Activated CD4-positive, alpha-beta memory T cell treated with anti-CD3 and anti-CD28 coated beads for 36 hours (primary cell): Measurements from ENCODE around the gene SPACA5. TPM values are rescaled to one million over a fixed set of nuclear protein-coding genes. Genes with fewer than 3 reads are reported as not detected.
"Not testable (repeated sequence)": the region's sequence is repeated elsewhere in the genome, so short reads cannot be mapped to it uniquely, and the experiment has no call there.

Experiments
- CTCF ChIA-PET: fragments of 350-600 bp; sonication (Branson Sonifier 250); formaldehyde crosslinking; loops from one replicate; lab custom pipeline; 2021; ENCODE audit warnings: antibody characterized with exemption, inconsistent platforms; lab: Charles Lee
- POLR2A ChIA-PET: fragments of 350-600 bp; sonication (Branson Sonifier 250); formaldehyde crosslinking; loops from one replicate; lab custom pipeline; 2021; ENCODE audit warnings: antibody characterized with exemption; lab: Charles Lee
- DNase-seq: peaks from one replicate; pipeline ENCODE4 v3.0.0-alpha.2; 2020
- H3K27ac Mint-ChIP-seq: one replicate; pipeline ENCODE4 v1.8.0; 2021; ENCODE audit warnings: mixed read lengths
- H3K27me3 Mint-ChIP-seq: one replicate; pipeline ENCODE4 v1.8.0; 2021; ENCODE audit warnings: mixed read lengths
- H3K36me3 Mint-ChIP-seq: one replicate; pipeline ENCODE4 v1.8.0; 2021; ENCODE audit warnings: mixed read lengths
- H3K4me1 Mint-ChIP-seq: one replicate; pipeline ENCODE4 v1.8.0; 2021; ENCODE audit warnings: low read depth, mixed read lengths
- H3K4me3 Mint-ChIP-seq: one replicate; pipeline ENCODE4 v1.8.0; 2021; ENCODE audit warnings: mild to moderate bottlenecking, mixed read lengths
- H3K9me3 Mint-ChIP-seq: one replicate; pipeline ENCODE4 v1.8.0; 2021; ENCODE audit warnings: mixed read lengths
- intact Hi-C: fragments of 100-400 bp; cut with micrococcal nuclease; formaldehyde crosslinking; loops from one replicate; pipeline ENCODE4 v1.15.1; 2023
- total RNA-seq, 2 experiments: library from RNA; stranded (reverse); gene quantifications; one replicate each; pipeline ENCODE4 v1.2.3, GENCODE V29; 2021

The SPACA5 gene
- total RNA-seq, 2 experiments from 2014 or later = not detected

- intact Hi-C loops = loop anchor here (5.0 kb wide), 1 partner anchor 173 kb away; no protein-coding TSS in a partner anchor
- H3K4me1 Mint-ChIP-seq = peaks cover 8% of the 10 kb centered on the region
- H3K27me3 Mint-ChIP-seq = no peaks in the 10 kb centered on the region
- no peak overlapping the region for H3K4me3 Mint-ChIP-seq
- DNase-seq = peak; percentile 40
- no peaks in the 10 kb centered on the region for H3K9me3 Mint-ChIP-seq
- ChIA-PET CTCF (interaction anchor here (1.7 to 3.0 kb wide), 4 partner anchors 67 to 193 kb away, joined by 5 to 24 read pairs (median 13); partner anchors contain the start of gene ZNF81), POLR2A (no interaction called here)
- H3K36me3 Mint-ChIP-seq = no peaks in the 10 kb centered on the region
- no peak overlapping the region for H3K27ac Mint-ChIP-seq
Measured at GRCh38 chrX:48025561-48025960, 18.8 kb downstream of the SPACA5 start.

GRCh38 chrX:48027545-48027944 is 20.8 kb downstream of the SPACA5 start:
- H3K4me3 Mint-ChIP-seq, H3K4me1 Mint-ChIP-seq, H3K27ac Mint-ChIP-seq, DNase-seq, H3K27me3 Mint-ChIP-seq, H3K9me3 Mint-ChIP-seq, H3K36me3 Mint-ChIP-seq, POLR2A ChIA-PET: not testable (repeated sequence)
- CTCF ChIA-PET = interaction anchor here (0.7 to 3.0 kb wide), 8 partner anchors 16 to 197 kb away, joined by 3 to 24 read pairs (median 12); partner anchors contain the start of gene ZNF81
- intact Hi-C loops = loop anchor here (5.0 kb wide), 1 partner anchor 175 kb away; no protein-coding TSS in a partner anchor

- H3K4me3 Mint-ChIP-seq = no peak overlapping the region
- POLR2A ChIA-PET = no interaction called here
- H3K4me1 Mint-ChIP-seq = peaks cover 4% of the 10 kb centered on the region
- CTCF ChIA-PET = interaction anchor here (1.3 to 3.0 kb wide), 3 partner anchors 175 to 198 kb away, joined by 12 to 13 read pairs (median 13); no protein-coding TSS in a partner anchor
- H3K9me3 Mint-ChIP-seq = no peaks in the 10 kb centered on the region
- no peaks in the 10 kb centered on the region for H3K36me3 Mint-ChIP-seq
- H3K27ac Mint-ChIP-seq = no peak overlapping the region
- intact Hi-C loops = loop anchor here (5.0 kb wide), 1 partner anchor 176 kb away; no protein-coding TSS in a partner anchor
- no peak for DNase-seq
- H3K27me3 Mint-ChIP-seq = no peaks in the 10 kb centered on the region
Measured at GRCh38 chrX:48028091-48028490, 21.3 kb downstream of the SPACA5 start.

DNA sequence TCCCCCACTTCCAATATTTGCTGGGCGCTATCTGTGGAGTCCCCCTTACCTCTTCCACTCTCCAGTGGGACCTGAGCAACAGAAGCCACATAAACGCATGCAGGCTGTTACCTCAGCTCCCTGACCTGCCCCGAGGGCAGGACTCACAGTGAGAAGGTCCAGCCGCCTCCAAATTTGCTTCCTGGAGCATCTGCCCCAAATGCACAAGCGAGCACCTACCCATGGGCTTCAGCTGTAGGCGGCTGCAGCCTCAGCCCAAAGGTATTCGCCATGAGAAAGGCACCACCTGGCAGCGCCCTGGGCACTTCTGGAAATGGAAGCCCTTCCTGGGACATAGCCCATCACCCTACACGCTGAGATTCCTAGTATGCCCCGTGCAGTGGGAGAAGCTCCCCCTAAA is 23.4 kb downstream of the SPACA5 start:
- Mint-ChIP-seq H3K4me3 (no peak overlapping the region), H3K36me3 (no peaks in the 10 kb centered on the region), H3K27me3 (no peaks in the 10 kb centered on the region), H3K27ac (no peak overlapping the region), H3K9me3 (no peaks in the 10 kb centered on the region), H3K4me1 (peaks cover 4% of the 10 kb centered on the region)
- intact Hi-C loops = no loop called here
- POLR2A ChIA-PET = no interaction called here
- DNase-seq = no peak
- CTCF ChIA-PET = no interaction called here

DNA sequence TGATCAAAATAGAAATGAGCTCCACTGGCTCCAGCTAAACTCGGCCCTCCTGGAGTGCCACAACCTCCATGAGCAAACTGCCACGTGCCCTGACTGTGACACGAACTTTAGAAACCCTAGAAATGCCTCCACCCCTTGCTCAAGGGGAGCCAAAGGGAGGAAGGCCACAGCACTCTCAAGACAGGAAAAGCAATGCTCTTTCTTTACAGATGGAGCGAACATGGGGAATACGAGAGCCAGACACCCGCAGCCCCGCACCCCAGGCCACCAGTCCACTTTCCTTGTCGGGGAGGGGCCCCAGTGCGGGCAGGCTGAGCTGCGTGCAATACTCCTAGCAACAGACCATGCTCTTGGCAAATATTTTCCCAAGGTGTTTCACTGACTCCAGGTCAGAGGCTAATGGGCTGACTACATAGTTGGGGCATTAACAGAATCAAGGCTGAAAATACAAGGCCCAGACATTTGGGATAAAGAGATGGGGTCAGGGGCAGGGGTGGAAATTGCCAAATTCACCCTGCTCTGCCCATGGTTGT is 23.9 kb downstream of the SPACA5 start:
- intact Hi-C loops, H3K4me3 Mint-ChIP-seq: not testable (repeated sequence)

DNA sequence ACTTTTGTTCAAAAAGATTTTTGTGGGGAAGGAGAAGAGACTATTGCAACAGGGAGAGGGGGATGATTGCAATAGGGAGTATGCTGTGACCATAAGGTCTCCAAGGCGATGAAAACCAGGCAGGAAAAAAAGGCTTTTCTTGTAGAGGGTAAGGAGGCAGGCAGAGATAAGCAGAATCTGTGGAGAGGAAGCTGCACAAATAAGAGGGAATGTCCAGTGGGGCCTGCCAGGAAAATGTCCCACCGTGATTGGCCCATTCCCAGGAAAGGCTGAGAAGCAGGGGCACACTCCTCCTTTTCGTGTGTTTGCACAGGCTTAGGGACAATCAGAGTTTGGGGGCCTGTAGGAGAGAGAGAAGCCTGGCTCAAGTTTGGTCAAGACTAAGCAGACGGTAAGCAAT is 29.1 kb downstream of the SPACA5 start:
- no peaks in the 10 kb centered on the region for H3K4me1 Mint-ChIP-seq
- H3K36me3 Mint-ChIP-seq = no peaks in the 10 kb centered on the region
- H3K27me3 Mint-ChIP-seq = no peaks in the 10 kb centered on the region
- POLR2A ChIA-PET = no interaction called here
- intact Hi-C loops = no loop called here
- no peaks in the 10 kb centered on the region for H3K9me3 Mint-ChIP-seq
- no peak for DNase-seq
- CTCF ChIA-PET = no interaction called here
- H3K4me3 Mint-ChIP-seq = no peak overlapping the region
- no peak overlapping the region for H3K27ac Mint-ChIP-seq

More for the DNA sequence above, 23.9 kb downstream of the SPACA5 start:
- POLR2A ChIA-PET, CTCF ChIA-PET, H3K27ac Mint-ChIP-seq, H3K4me1 Mint-ChIP-seq, H3K9me3 Mint-ChIP-seq, DNase-seq, H3K36me3 Mint-ChIP-seq, H3K27me3 Mint-ChIP-seq: not testable (repeated sequence)

GRCh38 chrX:48043056-48043455 is 36.3 kb downstream of the SPACA5 start:
- Mint-ChIP-seq H3K4me1 (no peaks in the 10 kb centered on the region), H3K4me3 (no peak overlapping the region), H3K27me3 (no peaks in the 10 kb centered on the region), H3K9me3 (no peaks in the 10 kb centered on the region), H3K36me3 (peaks cover 1% of the 10 kb centered on the region), H3K27ac (no peak overlapping the region)
- intact Hi-C loops = no loop called here
- CTCF ChIA-PET = no interaction called here
- no peak for DNase-seq
- POLR2A ChIA-PET = no interaction called here

- no peaks in the 10 kb centered on the region for H3K9me3 Mint-ChIP-seq
- H3K4me3 Mint-ChIP-seq = no peak overlapping the region
- CTCF ChIA-PET = no interaction called here
- H3K4me1 Mint-ChIP-seq = no peaks in the 10 kb centered on the region
- DNase-seq = no peak
- H3K27me3 Mint-ChIP-seq = no peaks in the 10 kb centered on the region
- H3K36me3 Mint-ChIP-seq = peaks cover 1% of the 10 kb centered on the region
- H3K27ac Mint-ChIP-seq = no peak overlapping the region
- intact Hi-C loops = no loop called here
- POLR2A ChIA-PET = no interaction called here
Measured at GRCh38 chrX:48045410-48046311, 38.9 kb downstream of the SPACA5 start.

DNA sequence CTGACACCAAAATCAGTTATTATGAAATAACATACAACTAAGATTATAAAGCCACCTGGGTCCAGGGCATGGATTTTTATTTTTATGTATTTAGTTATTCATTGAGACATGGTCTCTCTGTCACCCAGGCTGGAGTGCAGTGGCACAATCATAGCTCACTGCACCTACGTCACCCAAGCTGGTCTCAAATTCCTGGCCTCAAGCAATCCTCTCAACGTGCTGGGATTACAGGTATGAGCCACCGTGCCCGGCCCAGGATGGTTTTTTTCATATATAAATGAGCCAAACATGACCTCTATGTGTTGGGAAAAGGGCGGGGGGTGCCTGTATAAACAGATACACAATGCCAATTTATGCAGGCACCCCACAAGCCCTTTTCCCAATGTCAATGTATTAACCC is 40.1 kb downstream of the SPACA5 start:
- H3K27ac Mint-ChIP-seq = no peak overlapping the region
- intact Hi-C loops = no loop called here
- no peaks in the 10 kb centered on the region for H3K9me3 Mint-ChIP-seq
- peaks cover 1% of the 10 kb centered on the region for H3K36me3 Mint-ChIP-seq
- CTCF ChIA-PET = no interaction called here
- no peaks in the 10 kb centered on the region for H3K4me1 Mint-ChIP-seq
- H3K4me3 Mint-ChIP-seq = no peak overlapping the region
- no peak for DNase-seq
- POLR2A ChIA-PET = no interaction called here
- no peaks in the 10 kb centered on the region for H3K27me3 Mint-ChIP-seq

DNA sequence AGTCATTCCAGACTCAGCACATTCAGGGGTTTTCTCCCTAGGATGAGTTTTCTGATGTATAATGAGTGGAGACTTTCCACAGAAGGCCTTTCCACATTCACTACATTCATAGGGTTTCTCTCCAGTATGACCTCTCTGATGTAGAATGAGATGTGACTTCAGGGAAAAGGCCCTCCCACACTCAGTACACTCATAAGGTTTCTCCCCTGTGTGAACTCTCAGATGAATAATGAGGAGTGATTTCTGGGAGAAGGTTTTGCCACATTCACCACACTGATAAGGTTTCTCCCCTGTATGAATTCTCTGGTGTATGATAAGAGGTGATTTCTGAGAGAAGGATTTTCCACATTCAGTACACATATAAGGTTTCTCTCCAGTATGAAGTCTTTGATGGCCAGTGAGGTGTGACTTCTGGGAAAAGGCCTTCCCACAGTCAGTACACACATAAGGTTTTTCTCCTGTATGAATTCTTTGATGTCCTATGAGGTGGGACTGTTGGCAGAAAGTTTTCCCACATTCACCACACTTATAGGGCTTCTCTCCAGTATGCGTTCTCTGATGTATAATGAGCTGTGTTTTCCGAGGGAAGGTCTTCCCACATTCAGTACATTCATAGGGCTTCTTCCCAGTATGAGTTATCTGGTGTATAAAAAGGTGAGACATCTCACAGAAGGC is 52.0 kb downstream of the SPACA5 start:
- intact Hi-C loops = no loop called here
- no peak for DNase-seq
- ChIA-PET CTCF (no interaction called here), POLR2A (no interaction called here)
- Mint-ChIP-seq H3K27ac (peak overlapping the region; percentile 33), H3K4me3 (no peak overlapping the region), H3K36me3 (peaks cover 36% of the 10 kb centered on the region), H3K4me1 (no peaks in the 10 kb centered on the region), H3K9me3 (peaks cover 24% of the 10 kb centered on the region), H3K27me3 (no peaks in the 10 kb centered on the region)

DNA sequence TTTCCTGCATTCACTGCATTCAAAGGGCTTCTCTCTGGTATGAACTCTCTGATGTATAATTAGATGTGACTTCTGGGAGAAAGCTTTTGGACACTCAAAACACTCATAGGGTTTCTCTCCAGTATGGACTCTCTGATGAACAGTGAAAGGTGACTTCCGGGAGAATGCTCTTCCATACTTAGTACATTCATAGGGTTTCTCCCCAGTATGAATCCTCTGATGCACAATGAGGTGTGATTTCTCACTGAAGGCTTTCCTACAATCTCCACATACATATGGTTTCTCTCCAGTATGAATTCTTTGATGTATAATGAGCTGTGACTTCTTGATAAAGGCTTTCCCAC is 52.5 kb downstream of the SPACA5 start:
- intact Hi-C loops = no loop called here
- peak overlapping the region; percentile 33 for H3K27ac Mint-ChIP-seq
- no peaks in the 10 kb centered on the region for H3K4me1 Mint-ChIP-seq
- ChIA-PET CTCF (no interaction called here), POLR2A (no interaction called here)
- H3K9me3 Mint-ChIP-seq = peaks cover 24% of the 10 kb centered on the region
- DNase-seq = no peak
- H3K36me3 Mint-ChIP-seq = peaks cover 36% of the 10 kb centered on the region
- H3K27me3 Mint-ChIP-seq = no peaks in the 10 kb centered on the region
- H3K4me3 Mint-ChIP-seq = no peak overlapping the region
